Transverse colon (tissue), 4 donors: ENCODE results near the gene TUT4.

Experiments
- CTCF ChIP-seq, 5 experiments: fragments of 200-600 bp in 3 of 5; fragments of 450-650 bp in 2 of 5; sonication (generic) in 3 of 5; IDR thresholded peaks; 1 replicate in 2 of 5; 2 replicates in 3 of 5; pipeline ENCODE4 v1.5.1; 2016 to 2017; ENCODE audit warnings: antibody characterized with exemption in 5 of 5, inconsistent platforms in 3 of 5, mild to moderate bottlenecking in 2 of 5, moderate library complexity in 1 of 5
- EP300 ChIP-seq: sonication (generic); formaldehyde crosslinking; IDR thresholded peaks from one replicate; pipeline ENCODE4 v1.6.1; 2017; ENCODE audit warnings: antibody characterized with exemption, low read depth
- POLR2A ChIP-seq: fragments of 450-650 bp; IDR thresholded peaks from one replicate; pipeline ENCODE4 v1.6.1; 2016; ENCODE audit warnings: antibody characterized with exemption, mild to moderate bottlenecking, moderate library complexity
- POLR2AphosphoS5 ChIP-seq, 3 donors: sonication (generic); formaldehyde crosslinking; IDR thresholded peaks; one replicate each; pipeline ENCODE4 v1.6.1; 2016; ENCODE audit warnings: antibody characterized with exemption in 3 of 3

DNA sequence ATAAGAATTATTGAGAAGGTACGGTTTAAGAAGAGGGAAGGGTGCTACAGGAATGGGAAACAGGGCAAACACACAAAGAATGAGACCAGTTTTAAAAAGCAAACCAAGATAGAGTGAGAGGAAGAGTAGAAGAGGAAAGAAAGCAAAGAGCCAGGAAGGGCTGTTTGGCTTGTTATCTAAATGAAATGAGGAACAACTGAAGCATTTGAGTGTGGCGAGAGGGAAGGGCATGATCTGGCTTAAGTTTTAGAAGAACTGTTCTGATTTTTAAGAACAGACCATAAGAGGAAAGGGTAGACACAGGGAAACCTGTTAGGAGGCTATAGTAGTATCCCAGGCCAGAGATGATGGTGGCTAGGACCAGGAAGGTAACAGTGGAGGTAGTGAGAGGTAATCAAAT lies 73.8 kb downstream of the TUT4 start:
- TF ChIP-seq POLR2AphosphoS5 (IDR thresholded peaks at IDR 0.05) = no peak
- no peak for TF ChIP-seq POLR2A
- no peak for TF ChIP-seq CTCF (IDR thresholded peaks at IDR 0.05)
- no peak for TF ChIP-seq EP300
